Fibroblast of pulmonary artery (primary cell): ENCODE results near the gene CCZ1.
"Not testable (repeated sequence)": the region's sequence is repeated elsewhere in the genome, so short reads cannot be mapped to it uniquely, and the experiment has no call there.

Experiments
- DNase-seq: peaks from one replicate; pipeline ENCODE4 v3.0.0-alpha.2; 2010; ENCODE audit warnings: low read depth
- H3K4me3 ChIP-seq: replicated peaks from 2 replicates; pipeline ENCODE4 v1.5.1; 2011; ENCODE audit warnings: low read depth, mild to moderate bottlenecking, control low read depth, low read length, moderate library complexity
- CTCF ChIP-seq: IDR thresholded peaks from 2 replicates; pipeline ENCODE4 v1.5.1; 2011; ENCODE audit warnings: mild to moderate bottlenecking, control low read depth, low read length, inconsistent platforms; ENCODE audit errors: missing control alignments

Gene CCZ1

GRCh38 chr7:5869691-5870090 lies 28.8 kb upstream of the CCZ1 start:
- no peak overlapping the region for H3K4me3 ChIP-seq
- TF ChIP-seq CTCF = no peak
- DNase-seq = no peak

GRCh38 chr7:5870311-5870710 lies 28.2 kb upstream of the CCZ1 start:
- no peak for TF ChIP-seq CTCF
- DNase-seq = no peak
- H3K4me3 ChIP-seq = no peak overlapping the region

GRCh38 chr7:5872326-5872725 lies 26.2 kb upstream of the CCZ1 start:
- H3K4me3 ChIP-seq = no peak overlapping the region
- no peak for DNase-seq
- no peak for TF ChIP-seq CTCF

GRCh38 chr7:5879591-5879990 lies 18.9 kb upstream of the CCZ1 start:
- not testable (repeated sequence) for DNase-seq, H3K4me3 ChIP-seq

GRCh38 chr7:5880106-5880505 lies 18.4 kb upstream of the CCZ1 start:
- not testable (repeated sequence) for H3K4me3 ChIP-seq, DNase-seq

DNA sequence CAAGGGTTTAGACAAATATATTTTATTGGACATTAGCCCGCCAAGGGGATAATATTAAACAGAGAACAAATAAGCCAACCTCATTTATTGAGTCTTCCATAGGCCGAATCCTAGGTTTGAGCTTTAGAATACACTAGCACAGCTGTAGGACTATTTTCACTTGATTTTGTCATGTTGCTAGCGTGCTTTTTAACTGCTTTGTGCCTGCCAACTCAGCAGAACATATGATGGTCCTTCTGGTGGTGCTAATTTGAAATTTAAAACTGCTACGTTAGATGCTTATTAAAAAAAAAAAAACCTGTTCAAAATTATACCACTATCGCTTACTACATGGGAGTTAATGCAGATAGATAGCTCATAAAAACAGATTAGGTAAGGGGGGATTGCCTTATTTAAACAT lies 14.1 kb upstream of the CCZ1 start:
- not testable (repeated sequence) for H3K4me3 ChIP-seq, DNase-seq

DNA sequence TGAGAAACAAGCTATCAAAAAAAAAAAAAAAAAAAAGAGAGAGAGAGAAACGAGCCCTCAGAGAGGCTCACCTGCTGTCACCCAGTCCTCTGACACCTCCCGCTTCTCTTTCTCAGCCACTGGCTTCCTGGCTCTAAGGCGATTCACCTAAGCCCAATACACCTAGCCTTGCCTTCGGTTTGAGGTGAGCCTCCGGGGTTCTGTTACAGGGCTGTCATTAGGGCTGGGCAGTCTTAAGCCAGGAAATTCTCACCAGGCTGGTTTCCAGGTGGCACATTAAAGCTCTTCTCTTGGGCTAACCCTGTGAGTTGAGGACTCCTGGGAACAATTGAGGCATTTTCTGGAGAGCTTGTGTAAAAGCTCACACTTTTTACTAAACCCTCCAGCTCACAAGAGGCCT lies 10.5 kb upstream of the CCZ1 start:
- H3K4me3 ChIP-seq, DNase-seq: not testable (repeated sequence)

GRCh38 chr7:5890244-5890643 lies 8.3 kb upstream of the CCZ1 start:
- DNase-seq, H3K4me3 ChIP-seq: not testable (repeated sequence)

DNA sequence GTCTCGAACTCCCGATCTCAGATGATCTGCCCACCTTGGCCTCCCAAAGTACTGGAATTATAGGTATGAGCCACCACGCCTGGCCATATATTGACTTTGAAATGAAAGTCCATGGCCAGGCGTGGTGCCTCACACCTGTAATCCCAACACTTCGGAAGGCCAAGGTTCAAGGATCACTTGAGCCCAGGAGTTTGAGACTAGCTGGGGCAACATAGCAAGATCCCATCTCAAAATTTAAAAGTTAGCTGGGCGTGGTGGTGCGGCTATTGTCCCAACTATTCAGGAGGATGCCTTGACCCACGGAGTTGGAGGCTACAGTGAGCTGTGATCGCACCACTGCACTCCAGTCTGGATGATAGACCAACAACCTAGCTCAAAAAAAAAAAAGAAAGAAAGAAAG lies 6.0 kb upstream of the CCZ1 start:
- no peak for DNase-seq
- no peak for TF ChIP-seq CTCF
- no peak overlapping the region for H3K4me3 ChIP-seq

- H3K4me3 ChIP-seq, DNase-seq: not testable (repeated sequence)
Measured at GRCh38 chr7:5897369-5897919, 1.1 kb upstream of the CCZ1 start.

DNA sequence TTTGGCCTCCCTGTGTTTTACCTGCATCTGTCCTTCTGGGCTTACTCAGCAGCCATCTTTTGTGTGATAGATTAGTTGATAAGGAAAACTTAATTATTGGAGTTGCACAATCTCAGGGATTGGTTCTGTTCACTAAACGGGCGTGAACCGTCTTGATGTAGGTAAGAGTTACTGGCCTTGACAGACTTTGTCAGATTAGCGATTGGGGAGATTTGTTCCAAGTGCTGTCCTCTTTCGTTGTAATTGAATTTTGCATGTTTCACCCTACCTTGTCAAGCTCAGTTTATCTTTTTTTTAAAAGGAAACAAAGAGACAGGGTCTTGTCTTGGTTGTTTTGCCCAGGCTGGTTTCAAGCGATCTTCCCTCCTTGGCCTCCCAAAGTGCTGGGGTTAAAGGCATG lies 4.5 kb downstream of the CCZ1 start:
- H3K4me3 ChIP-seq, DNase-seq: not testable (repeated sequence)

GRCh38 chr7:5904726-5905125 lies 6.2 kb downstream of the CCZ1 start:
- not testable (repeated sequence) for DNase-seq

DNA sequence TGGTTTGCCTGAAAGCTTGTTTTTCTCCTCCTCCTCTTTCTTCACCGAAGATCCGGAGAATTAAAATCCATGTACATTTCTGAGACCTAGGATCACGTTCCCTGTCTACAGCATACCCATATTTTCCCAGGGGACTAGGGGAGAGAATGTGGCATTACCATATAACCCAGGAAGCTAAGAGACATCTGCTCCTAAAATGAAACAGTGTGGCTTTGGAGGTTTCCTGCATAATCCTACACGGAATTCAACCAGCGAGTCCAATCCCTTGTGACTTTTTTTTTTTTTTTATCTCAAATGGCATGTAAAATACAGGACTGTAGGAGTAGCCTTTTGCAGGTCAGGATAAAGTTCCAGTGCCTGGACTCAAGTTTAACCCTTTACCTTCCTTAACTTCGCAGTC lies 10.3 kb downstream of the CCZ1 start:
- not testable (repeated sequence) for DNase-seq, H3K4me3 ChIP-seq

More at GRCh38 chr7:5904726-5905125, 6.2 kb downstream of the CCZ1 start:
- not testable (repeated sequence) for H3K4me3 ChIP-seq

GRCh38 chr7:5916529-5916928 lies 18.0 kb downstream of the CCZ1 start:
- DNase-seq, H3K4me3 ChIP-seq: not testable (repeated sequence)

GRCh38 chr7:5924180-5924579 lies 25.6 kb downstream of the CCZ1 start:
- DNase-seq, H3K4me3 ChIP-seq: not testable (repeated sequence)
